Mesothelial cell of epicardium (in vitro differentiated cells): Measurements from ENCODE around the gene ARG2. TPM values are rescaled to one million over a fixed set of nuclear protein-coding genes. Genes with fewer than 3 reads are reported as not detected.

Experiments
- DNase-seq, 2 experiments: peaks; one replicate each; pipeline ENCODE4 v3.0.0; 2021; ENCODE audit warnings: low spot score in 2 of 2; ENCODE audit not compliant: unreplicated experiment in 2 of 2
- H3K27ac Mint-ChIP-seq: 2 replicates; pipeline ENCODE4 v1.8.0; 2021; ENCODE audit warnings: mixed read lengths
- H3K27me3 Mint-ChIP-seq: 2 replicates; pipeline ENCODE4 v1.8.0; 2021; ENCODE audit warnings: low read depth, mixed read lengths
- H3K36me3 Mint-ChIP-seq: 2 replicates; pipeline ENCODE4 v1.8.0; 2021; ENCODE audit warnings: mixed read lengths
- H3K4me1 Mint-ChIP-seq: 2 replicates; pipeline ENCODE4 v1.8.0; 2021; ENCODE audit warnings: mixed read lengths
- H3K4me3 Mint-ChIP-seq: 2 replicates; pipeline ENCODE4 v1.8.0; 2021; ENCODE audit warnings: mild to moderate bottlenecking, moderate library complexity, mixed read lengths
- H3K9me3 Mint-ChIP-seq: 2 replicates; pipeline ENCODE4 v1.8.0; 2021; ENCODE audit warnings: mixed read lengths
- CTCF ChIP-seq: fragments of 200-600 bp; sonication (generic); IDR thresholded peaks from one replicate; pipeline ENCODE4 v1.5.0; 2021; ENCODE audit warnings: antibody characterized with exemption; ENCODE audit not compliant: unreplicated experiment
- total RNA-seq: library from RNA; stranded (reverse); gene quantifications from 3 replicates; pipeline ENCODE4 v1.2.1, GENCODE V29; 2021

ARG2 gene
- total RNA-seq, 1 donor from 2014 or later = 2.5 TPM

GRCh38 chr14:67630938-67631337 is 11.2 kb downstream of the ARG2 start:
- Mint-ChIP-seq H3K9me3 (no peaks in the 10 kb centered on the region), H3K4me1 (no peaks in the 10 kb centered on the region), H3K4me3 (no peak overlapping the region), H3K27ac (no peak overlapping the region), H3K36me3 (no peaks in the 10 kb centered on the region), H3K27me3 (no peaks in the 10 kb centered on the region)
- TF ChIP-seq CTCF = no peak
- no peak for DNase-seq

- TF ChIP-seq CTCF = no peak
- Mint-ChIP-seq H3K27me3 (no peaks in the 10 kb centered on the region), H3K9me3 (no peaks in the 10 kb centered on the region), H3K36me3 (no peaks in the 10 kb centered on the region), H3K27ac (no peak overlapping the region), H3K4me3 (no peak overlapping the region), H3K4me1 (no peaks in the 10 kb centered on the region)
- DNase-seq = no peak
These were observed 13.9 kb downstream of the ARG2 start for GRCh38 chr14:67633451-67634147.

GRCh38 chr14:67636361-67636919 is 16.7 kb downstream of the ARG2 start:
- TF ChIP-seq CTCF = no peak
- H3K36me3 Mint-ChIP-seq = no peaks in the 10 kb centered on the region
- no peak for DNase-seq
- H3K27ac Mint-ChIP-seq = no peak overlapping the region
- H3K4me3 Mint-ChIP-seq = no peak overlapping the region
- no peaks in the 10 kb centered on the region for H3K27me3 Mint-ChIP-seq
- H3K9me3 Mint-ChIP-seq = no peaks in the 10 kb centered on the region
- no peaks in the 10 kb centered on the region for H3K4me1 Mint-ChIP-seq

- no peaks in the 10 kb centered on the region for H3K4me1 Mint-ChIP-seq
- no peaks in the 10 kb centered on the region for H3K9me3 Mint-ChIP-seq
- DNase-seq = no peak
- H3K4me3 Mint-ChIP-seq = no peak overlapping the region
- no peak for TF ChIP-seq CTCF
- H3K27ac Mint-ChIP-seq = no peak overlapping the region
- no peaks in the 10 kb centered on the region for H3K36me3 Mint-ChIP-seq
- H3K27me3 Mint-ChIP-seq = no peaks in the 10 kb centered on the region
These were observed 18.9 kb downstream of the ARG2 start for GRCh38 chr14:67638642-67639041.

GRCh38 chr14:67641480-67641879 is 21.8 kb downstream of the ARG2 start:
- Mint-ChIP-seq H3K27ac (no peak overlapping the region), H3K4me3 (no peak overlapping the region), H3K27me3 (no peaks in the 10 kb centered on the region), H3K4me1 (peaks cover 3% of the 10 kb centered on the region), H3K36me3 (peaks cover 8% of the 10 kb centered on the region), H3K9me3 (no peaks in the 10 kb centered on the region)
- no peak for DNase-seq
- TF ChIP-seq CTCF = no peak
